ENCODE results near the gene TBXA2R. TPM values are rescaled to one million over a fixed set of nuclear protein-coding genes. Genes with fewer than 3 reads are reported as not detected.

Gene TBXA2R
- total RNA-seq, 2 experiments from 2014 or later, result 0.31 to 0.36 TPM

GRCh38 chr19:3623716-3624115 is 17.0 kb upstream of the TBXA2R start:
- CTCF ChIA-PET, result no interaction called here
- Mint-ChIP-seq H3K4me1 (ENCODE audit: low read depth) (peaks cover 24% of the 10 kb centered on the region), H3K9me3 (no peaks in the 10 kb centered on the region), H3K36me3 (peaks cover 1% of the 10 kb centered on the region), H3K27ac (no peak overlapping the region), H3K4me3 (no peak overlapping the region), H3K27me3 (no peaks in the 10 kb centered on the region)
- no peak for DNase-seq
- intact Hi-C loops (cut with micrococcal nuclease), result no loop called here
- POLR2A ChIA-PET, result no interaction called here

DNA sequence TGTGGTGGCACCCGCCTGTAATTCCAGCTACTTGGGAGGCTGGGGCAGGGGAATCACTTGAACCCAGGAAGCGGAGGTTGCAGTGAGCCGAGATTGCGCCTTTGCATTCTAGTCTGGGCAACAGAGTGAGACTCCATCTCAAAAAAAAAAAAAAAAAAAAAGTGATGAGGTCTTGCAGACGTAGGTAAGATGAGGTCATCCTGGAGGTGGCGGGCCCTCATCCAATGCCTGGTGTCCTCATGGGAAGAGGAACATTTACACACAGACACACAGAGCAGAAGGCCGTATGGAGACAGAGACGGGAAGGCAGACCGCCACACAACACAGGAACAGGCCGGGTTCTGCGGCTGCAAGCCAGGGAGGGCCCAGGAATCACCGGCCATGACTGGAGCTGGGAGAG is 15.5 kb upstream of the TBXA2R start:
- ChIA-PET POLR2A (no interaction called here), CTCF (interaction anchor here (1.2 kb wide), 1 partner anchor 30 kb away, joined by 3 read pairs; no protein-coding TSS in a partner anchor)
- H3K4me3 Mint-ChIP-seq, result no peak overlapping the region
- no peaks in the 10 kb centered on the region for H3K27me3 Mint-ChIP-seq
- H3K27ac Mint-ChIP-seq, result no peak overlapping the region
- H3K9me3 Mint-ChIP-seq, result no peaks in the 10 kb centered on the region
- H3K36me3 Mint-ChIP-seq, result peaks cover 1% of the 10 kb centered on the region
- H3K4me1 Mint-ChIP-seq (ENCODE audit: low read depth), result peaks cover 24% of the 10 kb centered on the region
- intact Hi-C loops (cut with micrococcal nuclease), result no loop called here
- DNase-seq, result no peak

DNA sequence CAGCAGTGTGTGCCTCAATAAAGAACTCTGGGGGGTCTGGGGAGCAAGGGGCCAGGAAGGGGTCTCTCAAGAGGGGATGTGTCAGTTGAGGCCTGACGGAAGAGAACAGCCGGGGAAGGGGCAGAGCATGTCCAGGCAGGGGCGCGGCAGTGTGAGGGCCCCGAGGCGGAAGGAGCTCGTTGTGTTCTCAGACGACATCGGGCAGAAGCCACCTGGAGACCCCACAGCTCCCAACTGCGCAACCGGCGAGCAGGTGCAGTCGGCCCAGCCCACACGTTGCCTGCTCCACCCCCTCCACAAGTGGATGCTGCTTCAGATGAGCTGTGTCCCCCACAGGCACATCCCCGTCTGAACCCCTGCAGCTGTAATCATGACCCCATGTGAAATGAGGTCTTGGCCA is 15.0 kb upstream of the TBXA2R start:
- no peak overlapping the region for H3K27ac Mint-ChIP-seq
- ChIA-PET CTCF (no interaction called here), POLR2A (no interaction called here)
- no peak for DNase-seq
- H3K4me1 Mint-ChIP-seq (ENCODE audit: low read depth), result peaks cover 20% of the 10 kb centered on the region
- no peaks in the 10 kb centered on the region for H3K9me3 Mint-ChIP-seq
- intact Hi-C loops (cut with micrococcal nuclease), result no loop called here
- no peak overlapping the region for H3K4me3 Mint-ChIP-seq
- H3K27me3 Mint-ChIP-seq, result no peaks in the 10 kb centered on the region
- H3K36me3 Mint-ChIP-seq, result peaks cover 1% of the 10 kb centered on the region

GRCh38 chr19:3620817-3621547 is 14.3 kb upstream of the TBXA2R start:
- DNase-seq, result no peak
- peaks cover 1% of the 10 kb centered on the region for H3K36me3 Mint-ChIP-seq
- H3K27ac Mint-ChIP-seq, result no peak overlapping the region
- ChIA-PET POLR2A (no interaction called here), CTCF (no interaction called here)
- no peaks in the 10 kb centered on the region for H3K9me3 Mint-ChIP-seq
- no peaks in the 10 kb centered on the region for H3K27me3 Mint-ChIP-seq
- peaks cover 15% of the 10 kb centered on the region for H3K4me1 Mint-ChIP-seq (ENCODE audit: low read depth)
- no peak overlapping the region for H3K4me3 Mint-ChIP-seq
- intact Hi-C loops (cut with micrococcal nuclease), result no loop called here

GRCh38 chr19:3620145-3620816 is 13.6 kb upstream of the TBXA2R start:
- intact Hi-C loops (cut with micrococcal nuclease), result no loop called here
- Mint-ChIP-seq H3K27me3 (no peaks in the 10 kb centered on the region), H3K4me3 (no peak overlapping the region), H3K9me3 (no peaks in the 10 kb centered on the region), H3K4me1 (ENCODE audit: low read depth) (peaks cover 11% of the 10 kb centered on the region), H3K27ac (no peak overlapping the region), H3K36me3 (peaks cover 1% of the 10 kb centered on the region)
- ChIA-PET CTCF (interaction anchor here (0.7 to 1.5 kb wide), 2 partner anchors 34 to 79 kb away, joined by 3 to 4 read pairs; no protein-coding TSS in a partner anchor), POLR2A (no interaction called here)
- no peak for DNase-seq

- ChIA-PET CTCF (interaction anchor here (0.7 to 1.5 kb wide), 2 partner anchors 33 to 79 kb away, joined by 3 to 4 read pairs; no protein-coding TSS in a partner anchor), POLR2A (no interaction called here)
- Mint-ChIP-seq H3K4me1 (ENCODE audit: low read depth) (peaks cover 7% of the 10 kb centered on the region), H3K9me3 (no peaks in the 10 kb centered on the region), H3K27me3 (no peaks in the 10 kb centered on the region), H3K36me3 (peaks cover 1% of the 10 kb centered on the region), H3K27ac (no peak overlapping the region), H3K4me3 (no peak overlapping the region)
- intact Hi-C loops (cut with micrococcal nuclease), result no loop called here
- DNase-seq, result no peak
Measured at GRCh38 chr19:3619631-3620012, 12.9 kb upstream of the TBXA2R start.

GRCh38 chr19:3618811-3619630 is 12.3 kb upstream of the TBXA2R start:
- POLR2A ChIA-PET, result no interaction called here
- Mint-ChIP-seq H3K4me3 (no peak overlapping the region), H3K27ac (no peak overlapping the region), H3K27me3 (no peaks in the 10 kb centered on the region), H3K9me3 (no peaks in the 10 kb centered on the region), H3K4me1 (ENCODE audit: low read depth) (peaks cover under 1% of the 10 kb centered on the region), H3K36me3 (peaks cover 1% of the 10 kb centered on the region)
- DNase-seq, result no peak
- CTCF ChIA-PET, result interaction anchor here (0.7 to 2.2 kb wide), 6 partner anchors 33 to 80 kb away, joined by 3 to 5 read pairs (median 3); no protein-coding TSS in a partner anchor
- intact Hi-C loops (cut with micrococcal nuclease), result loop anchor here (1.0 kb wide), 1 partner anchor 74 kb away; no protein-coding TSS in a partner anchor

DNA sequence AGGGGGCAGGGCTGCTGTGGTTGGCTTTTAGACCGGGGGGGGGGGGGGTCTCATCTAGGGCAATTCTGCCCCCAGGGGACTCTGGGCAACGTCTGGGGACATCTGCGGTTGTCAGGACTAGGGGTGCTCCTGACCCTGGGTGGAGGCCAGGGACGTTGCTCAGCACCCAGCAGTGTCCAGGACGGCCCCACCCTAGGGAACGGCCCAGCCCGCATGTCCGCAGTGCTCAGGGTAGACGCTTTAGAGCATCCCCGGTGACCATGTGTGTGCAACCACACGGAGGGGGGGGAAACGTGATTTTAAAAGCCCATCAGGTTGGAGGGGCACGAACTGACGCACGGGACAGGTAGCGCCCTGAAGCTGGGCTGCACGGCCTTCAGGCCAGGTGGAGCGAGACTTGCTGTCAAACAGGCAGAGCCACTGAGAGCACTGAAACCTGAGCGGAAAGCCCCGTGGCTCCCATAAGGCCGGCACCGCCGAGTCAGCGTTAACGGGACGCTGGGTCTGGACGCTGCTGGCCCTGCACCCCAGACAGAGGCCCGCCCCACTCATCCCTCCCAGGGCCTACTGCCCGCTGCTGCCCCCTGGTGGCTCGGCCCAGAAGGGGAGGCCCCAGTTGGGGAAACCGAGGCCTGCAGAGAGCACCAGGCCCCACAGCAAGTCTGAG is 11.6 kb upstream of the TBXA2R start:
- no peaks in the 10 kb centered on the region for H3K9me3 Mint-ChIP-seq
- POLR2A ChIA-PET, result no interaction called here
- H3K36me3 Mint-ChIP-seq, result peaks cover 3% of the 10 kb centered on the region
- peak; percentile 68 for DNase-seq
- H3K4me3 Mint-ChIP-seq, result no peak overlapping the region
- H3K27me3 Mint-ChIP-seq, result no peaks in the 10 kb centered on the region
- CTCF ChIA-PET, result interaction anchor here (0.9 to 2.2 kb wide), 4 partner anchors 34 to 73 kb away, joined by 3 to 5 read pairs (median 3); no protein-coding TSS in a partner anchor
- intact Hi-C loops (cut with micrococcal nuclease), result loop anchor here (1.0 kb wide), 1 partner anchor 73 kb away; no protein-coding TSS in a partner anchor
- no peak overlapping the region for H3K27ac Mint-ChIP-seq
- H3K4me1 Mint-ChIP-seq (ENCODE audit: low read depth), result no peaks in the 10 kb centered on the region

DNA sequence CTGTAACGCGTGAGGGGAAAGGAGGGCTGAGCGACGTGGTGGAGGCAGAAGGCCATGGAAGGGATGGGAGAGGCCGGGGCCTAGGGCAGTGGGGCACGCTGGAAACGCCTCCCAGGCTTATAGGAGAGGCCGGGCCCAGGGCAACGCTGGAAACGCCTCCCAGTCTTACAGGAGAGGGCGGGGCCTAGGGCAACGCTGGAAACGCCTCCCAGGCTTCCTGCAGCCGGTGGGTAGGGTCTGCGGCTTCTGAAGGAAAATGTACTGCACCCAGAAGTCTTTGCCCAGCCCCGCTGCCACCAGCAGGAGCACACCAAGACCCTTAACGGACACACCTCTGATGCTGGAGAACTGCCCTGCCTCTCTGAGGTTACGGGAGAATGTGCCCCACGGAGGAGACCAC is 10.8 kb upstream of the TBXA2R start:
- H3K9me3 Mint-ChIP-seq, result no peaks in the 10 kb centered on the region
- no peak overlapping the region for H3K27ac Mint-ChIP-seq
- H3K27me3 Mint-ChIP-seq, result no peaks in the 10 kb centered on the region
- intact Hi-C loops (cut with micrococcal nuclease), result no loop called here
- ChIA-PET CTCF (interaction anchor here (2.2 kb wide), 1 partner anchor 72 kb away, joined by 5 read pairs; no protein-coding TSS in a partner anchor), POLR2A (no interaction called here)
- H3K36me3 Mint-ChIP-seq, result peaks cover 3% of the 10 kb centered on the region
- no peaks in the 10 kb centered on the region for H3K4me1 Mint-ChIP-seq (ENCODE audit: low read depth)
- no peak for DNase-seq
- H3K4me3 Mint-ChIP-seq, result no peak overlapping the region

DNA sequence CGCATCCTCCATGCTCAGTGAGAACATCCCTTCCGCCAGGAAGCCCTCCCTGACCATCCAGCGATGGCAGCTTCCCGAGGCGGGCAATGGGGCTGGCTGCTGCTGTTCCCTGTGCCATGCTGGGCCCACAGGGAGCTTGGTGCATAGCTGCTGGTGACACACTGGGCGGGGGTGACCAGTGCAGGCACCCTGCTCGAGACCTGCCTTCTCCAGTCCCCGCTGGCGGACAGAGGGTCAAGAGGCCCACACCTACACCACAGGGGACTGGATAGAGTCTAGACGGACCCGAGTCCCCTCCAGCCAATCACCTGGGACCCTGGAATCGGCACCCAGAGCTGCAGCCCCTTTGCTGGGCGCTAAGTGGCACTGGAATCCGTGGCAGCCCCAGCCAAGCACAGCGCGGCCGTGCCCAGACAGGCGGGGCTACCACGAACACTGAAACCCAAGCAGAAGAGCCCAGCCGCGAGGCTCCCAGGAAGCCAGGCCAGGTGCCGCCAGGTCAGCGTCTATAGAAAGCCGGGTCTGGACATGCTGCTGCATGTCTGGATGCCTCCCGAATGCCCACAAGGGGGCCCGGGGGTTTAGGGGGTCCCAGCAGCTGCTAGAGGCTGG is 9.0 kb upstream of the TBXA2R start:
- intact Hi-C loops (cut with micrococcal nuclease), result no loop called here
- no peaks in the 10 kb centered on the region for H3K4me1 Mint-ChIP-seq (ENCODE audit: low read depth)
- peaks cover 7% of the 10 kb centered on the region for H3K36me3 Mint-ChIP-seq
- no peak overlapping the region for H3K27ac Mint-ChIP-seq
- H3K27me3 Mint-ChIP-seq, result no peaks in the 10 kb centered on the region
- H3K4me3 Mint-ChIP-seq, result no peak overlapping the region
- ChIA-PET POLR2A (no interaction called here), CTCF (no interaction called here)
- DNase-seq, result no peak
- H3K9me3 Mint-ChIP-seq, result no peaks in the 10 kb centered on the region

- H3K4me1 Mint-ChIP-seq (ENCODE audit: low read depth), result no peaks in the 10 kb centered on the region
- ChIA-PET CTCF (no interaction called here), POLR2A (no interaction called here)
- no peaks in the 10 kb centered on the region for H3K9me3 Mint-ChIP-seq
- H3K4me3 Mint-ChIP-seq, result no peak overlapping the region
- H3K36me3 Mint-ChIP-seq, result peaks cover 7% of the 10 kb centered on the region
- H3K27ac Mint-ChIP-seq, result no peak overlapping the region
- H3K27me3 Mint-ChIP-seq, result no peaks in the 10 kb centered on the region
- intact Hi-C loops (cut with micrococcal nuclease), result no loop called here
- DNase-seq, result no peak
Measured at GRCh38 chr19:3614858-3615505, 8.3 kb upstream of the TBXA2R start.

Data from activated CD4-positive, alpha-beta memory T cell treated with anti-CD3 and anti-CD28 coated beads for 36 hours (primary cell).